ENCODE data around the gene GAGE10. TPM values are rescaled to one million over a fixed set of nuclear protein-coding genes. Genes with fewer than 3 reads are reported as not detected.

Gene GAGE10
- total RNA-seq (not detected in 2 replicates), polyA plus RNA-seq (1.0 TPM in 1 of 2 replicates, not detected in the other)

- no peak within 1 kb of the TSS for H3K27ac ChIP-seq
- H3K4me1 ChIP-seq (ENCODE audit: low read depth): no peaks in the 10 kb centered on the region
- H3K27me3 ChIP-seq: no peaks in the 10 kb centered on the region
- no peak for TF ChIP-seq CTCF (IDR thresholded peaks at IDR 0.05; ENCODE audit: low read depth, low read length)
- DNase-seq (ENCODE audit: low read depth in 1 of 2, low spot score in 1 of 2): no peak
- H3K4me3 ChIP-seq: no peak within 1 kb of the TSS
- no peaks in the 10 kb centered on the region for H3K9me3 ChIP-seq (ENCODE audit: low read depth)
- no peaks in the 10 kb centered on the region for H3K36me3 ChIP-seq
These were observed at the start of gene GAGE10 for GRCh38 chrX:49303346-49303745. Gene GAGE10, plus strand, starts transcription at chrX:49303646. Its CDS starts 1,214 bp downstream, at chrX:49304860.

- Histone ChIP-seq H3K4me3 (no peak overlapping the region), H3K27ac (no peak overlapping the region), H3K9me3 (ENCODE audit: low read depth) (no peaks in the 10 kb centered on the region), H3K27me3 (no peaks in the 10 kb centered on the region), H3K36me3 (no peaks in the 10 kb centered on the region), H3K4me1 (ENCODE audit: low read depth) (no peaks in the 10 kb centered on the region)
- no peak for TF ChIP-seq CTCF (IDR thresholded peaks at IDR 0.05; ENCODE audit: low read depth, low read length)
- DNase-seq (ENCODE audit: low read depth in 1 of 2, low spot score in 1 of 2): no peak
These were observed 48.8 kb upstream of the GAGE10 start for GRCh38 chrX:49254639-49255038.

GRCh38 chrX:49256268-49256995 lies 47.0 kb upstream of the GAGE10 start:
- Histone ChIP-seq H3K27ac (no peak overlapping the region), H3K4me1 (ENCODE audit: low read depth) (no peaks in the 10 kb centered on the region), H3K9me3 (ENCODE audit: low read depth) (no peaks in the 10 kb centered on the region), H3K27me3 (no peaks in the 10 kb centered on the region), H3K36me3 (no peaks in the 10 kb centered on the region), H3K4me3 (no peak overlapping the region)
- no peak for DNase-seq (ENCODE audit: low read depth in 1 of 2, low spot score in 1 of 2)
- TF ChIP-seq CTCF (IDR thresholded peaks at IDR 0.05; ENCODE audit: low read depth, low read length): no peak

- no peaks in the 10 kb centered on the region for H3K9me3 ChIP-seq (ENCODE audit: low read depth)
- H3K27ac ChIP-seq: no peak overlapping the region
- no peaks in the 10 kb centered on the region for H3K4me1 ChIP-seq (ENCODE audit: low read depth)
- no peak for TF ChIP-seq CTCF (IDR thresholded peaks at IDR 0.05; ENCODE audit: low read depth, low read length)
- H3K4me3 ChIP-seq: no peak overlapping the region
- no peak for DNase-seq (ENCODE audit: low read depth in 1 of 2, low spot score in 1 of 2)
- H3K36me3 ChIP-seq: no peaks in the 10 kb centered on the region
- no peaks in the 10 kb centered on the region for H3K27me3 ChIP-seq
These were observed 46.2 kb upstream of the GAGE10 start for GRCh38 chrX:49257074-49257790.

GRCh38 chrX:49257846-49258748 lies 45.3 kb upstream of the GAGE10 start:
- DNase-seq (ENCODE audit: low read depth in 1 of 2, low spot score in 1 of 2): no peak
- TF ChIP-seq CTCF (IDR thresholded peaks at IDR 0.05; ENCODE audit: low read depth, low read length): no peak
- no peaks in the 10 kb centered on the region for H3K9me3 ChIP-seq (ENCODE audit: low read depth)
- H3K27me3 ChIP-seq: no peaks in the 10 kb centered on the region
- no peaks in the 10 kb centered on the region for H3K36me3 ChIP-seq
- H3K4me1 ChIP-seq (ENCODE audit: low read depth): no peaks in the 10 kb centered on the region
- no peak overlapping the region for H3K4me3 ChIP-seq
- H3K27ac ChIP-seq: no peak overlapping the region
